Smooth muscle cell of the coronary artery (primary cell): ENCODE measurements around the gene PSMA5. TPM values are rescaled to one million over a fixed set of nuclear protein-coding genes. Genes with fewer than 3 reads are reported as not detected.

Experiments
- total RNA-seq: library from RNA; depleted of rRNA; stranded (reverse); fragments of >200 nt; gene quantifications from 2 replicates; pipeline ENCODE4 v1.2.3, GENCODE V29; 2014; ENCODE audit warnings: low replicate concordance

The PSMA5 gene
- 49.5 and 49.8 TPM in 2 replicates for total RNA-seq

GRCh38 chr1:109426281-109427170 lies at the start of gene PSMA5:
PSMA5 (minus strand) TSS chr1:109426448; CDS start chr1:109426330, 118 bp downstream.

DNA sequence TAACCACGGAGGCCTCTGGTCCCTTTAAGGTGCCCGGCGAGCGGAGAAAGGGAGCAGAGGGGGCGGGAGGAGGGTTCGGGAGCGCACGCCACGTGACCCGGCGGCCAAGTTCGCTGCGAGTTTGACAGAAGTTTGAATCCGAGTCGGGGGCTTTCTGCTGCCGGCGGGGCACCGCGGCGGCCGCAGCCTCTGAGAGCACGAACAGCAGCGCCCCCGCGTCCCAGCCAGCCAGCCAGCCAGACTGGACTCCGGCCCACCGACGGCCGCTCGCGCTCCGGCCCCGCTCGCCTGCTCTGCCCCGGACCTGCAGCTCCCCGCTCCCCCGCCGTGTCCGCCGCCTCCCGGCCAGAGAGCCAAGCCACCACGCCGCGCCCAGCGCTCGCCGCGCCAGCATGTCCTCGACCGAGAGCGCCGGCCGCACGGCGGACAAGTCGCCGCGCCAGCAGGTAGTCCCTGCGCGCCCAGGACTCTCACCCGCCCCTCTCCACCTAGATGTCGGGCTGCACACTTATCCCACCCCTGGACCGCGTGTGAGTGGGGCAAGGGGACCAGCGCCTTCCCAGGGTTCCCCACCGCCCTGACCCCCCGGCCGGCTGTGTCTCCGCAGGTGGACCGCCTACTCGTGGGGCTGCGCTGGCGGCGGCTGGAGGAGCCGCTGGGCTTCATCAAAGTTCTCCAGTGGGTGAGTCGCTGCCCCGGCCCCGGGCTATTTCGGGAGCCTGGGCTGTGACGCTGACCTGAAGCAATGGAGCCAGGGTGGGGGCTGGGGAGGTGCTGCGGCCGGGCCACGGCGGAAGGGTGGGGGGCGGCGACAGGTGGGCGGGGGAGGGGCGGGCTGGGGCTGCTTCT lies 40.4 kb upstream of the PSMA5 start, which contains the start of gene SYPL2:
Gene SYPL2 (plus strand): TSS at position 95 of the 849 bp plus-strand sequence. CDS start 298 bp downstream, at position 393.

DNA sequence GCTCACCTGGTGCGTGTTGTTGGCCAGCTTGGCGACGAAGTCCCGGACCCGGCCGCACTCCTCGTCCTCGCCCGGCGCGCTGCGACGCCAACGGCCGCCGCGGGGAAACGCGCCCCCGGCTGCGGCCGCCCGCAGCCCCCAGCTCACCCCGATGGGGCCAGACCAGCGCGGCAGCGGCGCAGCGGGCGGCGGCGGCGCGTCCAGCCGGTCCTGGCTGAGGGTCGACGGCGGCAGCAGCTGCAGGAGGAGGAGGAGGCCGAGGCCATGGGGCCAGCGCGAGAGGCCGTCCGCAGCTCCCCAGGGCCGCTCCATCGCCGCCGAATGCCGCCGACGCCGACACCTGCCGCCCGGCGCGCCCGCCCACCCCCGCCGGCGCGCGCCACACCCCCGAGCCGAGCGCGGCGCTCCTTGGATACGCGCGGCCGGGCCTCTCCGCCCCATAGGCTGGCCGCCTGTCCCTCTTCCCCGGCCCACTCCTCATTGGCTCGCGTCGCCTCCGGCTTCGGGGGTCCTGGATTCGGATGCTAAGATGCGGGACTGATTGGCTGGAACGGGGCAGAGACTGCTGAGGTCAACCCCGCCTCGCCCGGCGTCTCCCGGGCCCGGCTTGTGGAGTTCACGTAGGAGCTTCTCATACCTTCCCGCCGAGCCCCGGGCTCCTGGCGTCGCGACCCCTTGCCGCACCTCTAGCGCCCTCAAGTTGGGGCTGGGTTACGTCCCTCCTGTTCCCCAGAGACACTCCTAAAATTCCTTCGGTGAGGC lies 28.5 kb downstream of the PSMA5 start, which contains the start of gene SORT1:
Gene SORT1 (minus strand): TSS at position 338 of the 762 bp plus-strand sequence. CDS start 26 bp downstream, at position 312.

Other genes starting within 250 kb of the PSMA5 start
- 233 and 296 TPM in 2 replicates for gene SARS1, start 212.5 kb downstream of the PSMA5 start, total RNA-seq
- 0.59 and 1.1 TPM in 2 replicates for gene CELSR2, start 176.9 kb downstream of the PSMA5 start, total RNA-seq
- gene PSRC1, start 143.3 kb downstream of the PSMA5 start, total RNA-seq = 2.5 and 4.7 TPM in 2 replicates
- gene MYBPHL, start 119.4 kb downstream of the PSMA5 start, total RNA-seq = not detected in 2 replicates
- gene SORT1, start 28.5 kb downstream of the PSMA5 start, total RNA-seq = 8.2 and 9.7 TPM in 2 replicates
- gene SYPL2, start 40.1 kb upstream of the PSMA5 start, total RNA-seq = 1.8 TPM in 1 of 2 replicates, not detected in the other
- gene ATXN7L2, start 57.5 kb upstream of the PSMA5 start, total RNA-seq = 0.90 and 2.0 TPM in 2 replicates
- 3.2 and 4.3 TPM in 2 replicates for gene CYB561D1, start 67.6 kb upstream of the PSMA5 start, total RNA-seq
- gene AMIGO1, start 83.3 kb upstream of the PSMA5 start, total RNA-seq = 0.15 and 2.1 TPM in 2 replicates
- not detected in 2 replicates for gene GPR61, start 113.4 kb upstream of the PSMA5 start, total RNA-seq
- 13.0 and 13.8 TPM in 2 replicates for gene GNAI3, start 122.2 kb upstream of the PSMA5 start, total RNA-seq
- gene GNAT2, start 193.2 kb upstream of the PSMA5 start, total RNA-seq = 0.38 TPM in 1 of 2 replicates, not detected in the other
- 65.4 and 69.8 TPM in 2 replicates for gene AMPD2, start 193.4 kb upstream of the PSMA5 start, total RNA-seq
- gene GSTM4, start 229.7 kb upstream of the PSMA5 start, total RNA-seq = 5.7 and 9.9 TPM in 2 replicates
- 8.0 and 15.0 TPM in 2 replicates for gene GSTM2, start 241.6 kb upstream of the PSMA5 start, total RNA-seq